ENCODE measurements around the gene YARS1. TPM values are rescaled to one million over a fixed set of nuclear protein-coding genes. Genes with fewer than 3 reads are reported as not detected.

YARS1 gene
- total and polyA plus RNA-seq, 2 of the 13 experiments (the other 11 are each of a cell fraction or from before 2014, with no cell fraction given) = 50.1 to 113 TPM

DNA sequence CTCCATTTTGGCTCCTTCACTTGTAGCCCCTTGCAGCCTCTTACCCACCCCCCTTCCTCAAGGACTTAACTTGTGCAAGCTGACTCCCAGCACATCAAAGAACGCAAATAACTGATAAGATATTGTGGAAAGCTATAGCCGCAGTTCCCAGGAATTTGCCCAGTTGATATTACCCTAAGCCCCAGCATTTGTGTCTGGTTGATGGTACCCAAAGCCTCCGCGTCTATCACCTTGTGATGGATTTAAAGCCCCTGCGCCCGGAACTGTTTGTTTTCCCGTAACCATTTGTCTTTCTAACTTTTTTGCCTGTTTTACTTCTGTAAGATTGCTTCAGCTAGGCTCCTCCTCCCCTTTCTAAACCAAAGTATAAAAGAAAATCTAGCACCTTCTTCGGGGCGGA lies 5.9 kb downstream of the YARS1 start:
- Histone ChIP-seq H3K4me2 (ENCODE audit: low read depth, low read length) (no peak overlapping the region), H3K4me1 (ENCODE audit: insufficient read depth, low read length) (peaks cover 46% of the 10 kb centered on the region), H3K9ac (ENCODE audit: insufficient read depth, low read depth, low read length) (no peak overlapping the region), H2AFZ (ENCODE audit: low read length) (no peak overlapping the region), H3K79me2 (ENCODE audit: insufficient read depth, low read length) (peaks cover 58% of the 10 kb centered on the region), H3K4me3 (replicated peaks in 1 of 3; ENCODE audit: insufficient read depth in 1 of 3, low read depth in 2 of 3, low read length in 3 of 3) (no peak overlapping the region), H3K27ac (ENCODE audit: extremely low read length, insufficient read depth, low read length) (no peak overlapping the region), H3K9me3 (ENCODE audit: low read length) (no peaks in the 10 kb centered on the region), H3K27me3 (ENCODE audit: control insufficient read depth in 1 of 2, insufficient read depth in 2 of 2, low read length in 2 of 2) (no peaks in the 10 kb centered on the region; a peak in 1 of 5 replicates), H3K36me3 (replicated peaks in 1 of 2; ENCODE audit: control insufficient read depth in 1 of 2, insufficient read depth in 2 of 2, low read length in 2 of 2) (peaks cover 15 to 63% of the 10 kb centered on the region in 2 experiments; a peak in 4 of 5 replicates), H4K20me1 (ENCODE audit: insufficient read depth, low read length) (peaks cover 33% of the 10 kb centered on the region)
- POLR2A ChIA-PET = no interaction called here
- ATAC-seq (no peak), DNase-seq (ENCODE audit: low spot score) (no peak), FAIRE-seq (no peak)
- no TSS peak for BruUV-seq (replicated peaks)
- CTCF ChIA-PET (ENCODE audit: low intra/inter-chr PET ratio, low total read pairs) = no interaction called here
- 97% methylated on average over 9 of the region's 9 CpGs for WGBS (ENCODE audit: low lambda C conversion rate)
- no peak for TF ChIP-seq DMAP1 (CRISPR knock-in tag; IDR thresholded peaks at IDR 0.05)
- no peak for TF ChIP-seq SMAD9 (CRISPR knock-in tag; IDR thresholded peaks at IDR 0.05)
- TF ChIP-seq, protein P1, sequence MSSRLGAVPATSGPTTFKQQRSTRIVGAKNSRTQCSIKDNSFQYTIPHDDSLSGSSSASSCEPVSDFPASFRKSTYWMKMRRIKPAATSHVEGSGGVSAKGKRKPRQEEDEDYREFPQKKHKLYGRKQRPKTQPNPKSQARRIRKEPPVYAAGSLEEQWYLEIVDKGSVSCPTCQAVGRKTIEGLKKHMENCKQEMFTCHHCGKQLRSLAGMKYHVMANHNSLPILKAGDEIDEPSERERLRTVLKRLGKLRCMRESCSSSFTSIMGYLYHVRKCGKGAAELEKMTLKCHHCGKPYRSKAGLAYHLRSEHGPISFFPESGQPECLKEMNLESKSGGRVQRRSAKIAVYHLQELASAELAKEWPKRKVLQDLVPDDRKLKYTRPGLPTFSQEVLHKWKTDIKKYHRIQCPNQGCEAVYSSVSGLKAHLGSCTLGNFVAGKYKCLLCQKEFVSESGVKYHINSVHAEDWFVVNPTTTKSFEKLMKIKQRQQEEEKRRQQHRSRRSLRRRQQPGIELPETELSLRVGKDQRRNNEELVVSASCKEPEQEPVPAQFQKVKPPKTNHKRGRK (CRISPR knock-in tag; IDR thresholded peaks at IDR 0.05) = no peak
- no peak for TF ChIP-seq GABPA (IDR thresholded peaks at IDR 0.05; ENCODE audit: low read depth, low read length)
- no peak for TF ChIP-seq GABPA (CRISPR knock-in tag; IDR thresholded peaks at IDR 0.05; ENCODE audit: low read depth)
- TF ChIP-seq, protein P2, sequence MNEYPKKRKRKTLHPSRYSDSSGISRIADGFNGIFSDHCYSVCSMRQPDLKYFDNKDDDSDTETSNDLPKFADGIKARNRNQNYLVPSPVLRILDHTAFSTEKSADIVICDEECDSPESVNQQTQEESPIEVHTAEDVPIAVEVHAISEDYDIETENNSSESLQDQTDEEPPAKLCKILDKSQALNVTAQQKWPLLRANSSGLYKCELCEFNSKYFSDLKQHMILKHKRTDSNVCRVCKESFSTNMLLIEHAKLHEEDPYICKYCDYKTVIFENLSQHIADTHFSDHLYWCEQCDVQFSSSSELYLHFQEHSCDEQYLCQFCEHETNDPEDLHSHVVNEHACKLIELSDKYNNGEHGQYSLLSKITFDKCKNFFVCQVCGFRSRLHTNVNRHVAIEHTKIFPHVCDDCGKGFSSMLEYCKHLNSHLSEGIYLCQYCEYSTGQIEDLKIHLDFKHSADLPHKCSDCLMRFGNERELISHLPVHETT (CRISPR knock-in tag; conservative IDR thresholded peaks at IDR 0.05) = no peak
- TF ChIP-seq ZNF232 (CRISPR knock-in tag; IDR thresholded peaks at IDR 0.05; ENCODE audit: borderline replicate concordance) = no peak
- TF ChIP-seq ZNF737 (CRISPR knock-in tag; IDR thresholded peaks at IDR 0.05; ENCODE audit: borderline replicate concordance) = no peak
- TF ChIP-seq, protein P3, sequence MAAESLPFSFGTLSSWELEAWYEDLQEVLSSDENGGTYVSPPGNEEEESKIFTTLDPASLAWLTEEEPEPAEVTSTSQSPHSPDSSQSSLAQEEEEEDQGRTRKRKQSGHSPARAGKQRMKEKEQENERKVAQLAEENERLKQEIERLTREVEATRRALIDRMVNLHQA (CRISPR knock-in tag; IDR thresholded peaks at IDR 0.05) = no peak
- TF ChIP-seq HOXA3 (CRISPR knock-in tag; IDR thresholded peaks at IDR 0.05) = no peak
- TF ChIP-seq KLF13 (CRISPR knock-in tag; IDR thresholded peaks at IDR 0.05) = no peak
- no peak for TF ChIP-seq ZNF776 (CRISPR knock-in tag; IDR thresholded peaks at IDR 0.05)
- no peak for TF ChIP-seq ZNF251 (CRISPR knock-in tag; IDR thresholded peaks at IDR 0.05)
- no peak for TF ChIP-seq SMAD3 (CRISPR knock-in tag; IDR thresholded peaks at IDR 0.05)
- TF ChIP-seq, protein P4, sequence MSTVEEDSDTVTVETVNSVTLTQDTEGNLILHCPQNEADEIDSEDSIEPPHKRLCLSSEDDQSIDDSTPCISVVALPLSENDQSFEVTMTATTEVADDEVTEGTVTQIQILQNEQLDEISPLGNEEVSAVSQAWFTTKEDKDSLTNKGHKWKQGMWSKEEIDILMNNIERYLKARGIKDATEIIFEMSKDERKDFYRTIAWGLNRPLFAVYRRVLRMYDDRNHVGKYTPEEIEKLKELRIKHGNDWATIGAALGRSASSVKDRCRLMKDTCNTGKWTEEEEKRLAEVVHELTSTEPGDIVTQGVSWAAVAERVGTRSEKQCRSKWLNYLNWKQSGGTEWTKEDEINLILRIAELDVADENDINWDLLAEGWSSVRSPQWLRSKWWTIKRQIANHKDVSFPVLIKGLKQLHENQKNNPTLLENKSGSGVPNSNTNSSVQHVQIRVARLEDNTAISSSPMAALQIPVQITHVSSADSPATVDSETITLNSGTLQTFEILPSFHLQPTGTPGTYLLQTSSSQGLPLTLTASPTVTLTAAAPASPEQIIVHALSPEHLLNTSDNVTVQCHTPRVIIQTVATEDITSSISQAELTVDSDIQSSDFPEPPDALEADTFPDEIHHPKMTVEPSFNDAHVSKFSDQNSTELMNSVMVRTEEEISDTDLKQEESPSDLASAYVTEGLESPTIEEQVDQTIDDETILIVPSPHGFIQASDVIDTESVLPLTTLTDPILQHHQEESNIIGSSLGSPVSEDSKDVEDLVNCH (CRISPR knock-in tag; IDR thresholded peaks at IDR 0.05) = no peak
- TF ChIP-seq ZMYM3 (CRISPR knock-in tag; IDR thresholded peaks at IDR 0.05) = no peak
- TF ChIP-seq, protein P5, sequence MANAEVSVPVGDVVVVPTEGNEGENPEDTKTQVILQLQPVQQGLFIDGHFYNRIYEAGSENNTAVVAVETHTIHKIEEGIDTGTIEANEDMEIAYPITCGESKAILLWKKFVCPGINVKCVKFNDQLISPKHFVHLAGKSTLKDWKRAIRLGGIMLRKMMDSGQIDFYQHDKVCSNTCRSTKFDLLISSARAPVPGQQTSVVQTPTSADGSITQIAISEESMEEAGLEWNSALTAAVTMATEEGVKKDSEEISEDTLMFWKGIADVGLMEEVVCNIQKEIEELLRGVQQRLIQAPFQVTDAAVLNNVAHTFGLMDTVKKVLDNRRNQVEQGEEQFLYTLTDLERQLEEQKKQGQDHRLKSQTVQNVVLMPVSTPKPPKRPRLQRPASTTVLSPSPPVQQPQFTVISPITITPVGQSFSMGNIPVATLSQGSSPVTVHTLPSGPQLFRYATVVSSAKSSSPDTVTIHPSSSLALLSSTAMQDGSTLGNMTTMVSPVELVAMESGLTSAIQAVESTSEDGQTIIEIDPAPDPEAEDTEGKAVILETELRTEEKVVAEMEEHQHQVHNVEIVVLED (CRISPR knock-in tag; IDR thresholded peaks at IDR 0.05; ENCODE audit: borderline replicate concordance) = no peak
- TF ChIP-seq ZNF44 (CRISPR knock-in tag; IDR thresholded peaks at IDR 0.05) = no peak
- TF ChIP-seq ZNF430 (CRISPR knock-in tag; IDR thresholded peaks at IDR 0.05) = no peak
- no peak for TF ChIP-seq ETV6 (CRISPR knock-in tag; conservative IDR thresholded peaks at IDR 0.05)
- TF ChIP-seq KLF15 (CRISPR knock-in tag; IDR thresholded peaks at IDR 0.05; ENCODE audit: borderline replicate concordance) = no peak
- in situ Hi-C loops (cut with HindIII; ENCODE audit: extremely low pct_ligation_motif_present, low pct_unique_long_range_greater_than_20kb) = no loop called here
- intact Hi-C loops (cut with micrococcal nuclease; ENCODE audit: unreplicated experiment) = no loop called here

Measured in HepG2 (cell line).